ENCODE measurements around the gene BCAS1. TPM values are rescaled to one million over a fixed set of nuclear protein-coding genes. Genes with fewer than 3 reads are reported as not detected.

Gene BCAS1
- total RNA-seq, 1 experiment from 2014 or later: 0.11 TPM

DNA sequence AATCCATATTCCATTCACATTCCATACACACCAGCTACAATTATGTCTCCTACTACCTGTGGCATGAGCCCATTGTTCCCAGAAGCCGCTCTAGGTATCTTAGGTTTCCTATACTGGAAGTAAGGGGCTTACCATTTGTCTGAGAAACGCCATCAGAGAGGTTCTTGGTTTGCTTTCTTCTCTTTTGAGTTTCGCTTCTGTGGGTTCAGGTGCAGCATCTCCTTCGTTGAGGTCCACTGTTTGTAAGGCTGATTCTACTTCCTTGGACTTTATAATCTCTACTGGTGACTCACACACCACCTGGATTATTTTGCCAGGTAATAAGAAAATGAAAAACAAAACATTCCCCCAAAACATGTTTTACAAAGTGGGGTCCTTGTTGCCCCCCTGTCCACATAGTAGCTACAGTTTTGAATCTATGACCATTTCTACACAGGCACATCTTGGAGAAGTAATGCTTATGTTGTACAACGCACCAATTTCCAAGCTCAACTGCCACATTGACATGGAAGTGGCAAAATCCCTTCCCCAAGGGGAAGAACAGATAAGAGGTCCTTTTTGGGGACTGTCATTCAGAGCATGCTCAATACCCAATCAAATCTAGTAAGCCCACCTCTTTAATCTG is 103.5 kb downstream of the BCAS1 start:
- no peaks in the 10 kb centered on the region for H3K79me2 ChIP-seq (ENCODE audit: low read length)
- H4K20me1 ChIP-seq (ENCODE audit: insufficient read depth, low read depth, low read length): no peaks in the 10 kb centered on the region
- no peak overlapping the region for H3K27ac ChIP-seq (ENCODE audit: low read length)
- H3K9ac ChIP-seq (ENCODE audit: low read length): no peak overlapping the region
- H3K36me3 ChIP-seq (ENCODE audit: insufficient read depth, low read length): no peaks in the 10 kb centered on the region
- no peaks in the 10 kb centered on the region for H3K4me1 ChIP-seq (ENCODE audit: low read length)
- no peaks in the 10 kb centered on the region for H3K27me3 ChIP-seq (ENCODE audit: low read length)
- H3K4me3 ChIP-seq (ENCODE audit: low read length): no peak overlapping the region
- no peak for DNase-seq
- no peak overlapping the region for H3K4me2 ChIP-seq (ENCODE audit: low read depth, low read length, poor library complexity, severe bottlenecking)
- 0 out of 2 replicates have a peak, but pooled peaks cover 8% of the 10 kb centered on the region for H3K9me3 ChIP-seq (ENCODE audit: low read length)
- no peaks in the 10 kb centered on the region for H3K9me2 ChIP-seq (replicated peaks; ENCODE audit: insufficient read depth, low read length)
- no peak overlapping the region for H2AFZ ChIP-seq (ENCODE audit: low read length)

DNA sequence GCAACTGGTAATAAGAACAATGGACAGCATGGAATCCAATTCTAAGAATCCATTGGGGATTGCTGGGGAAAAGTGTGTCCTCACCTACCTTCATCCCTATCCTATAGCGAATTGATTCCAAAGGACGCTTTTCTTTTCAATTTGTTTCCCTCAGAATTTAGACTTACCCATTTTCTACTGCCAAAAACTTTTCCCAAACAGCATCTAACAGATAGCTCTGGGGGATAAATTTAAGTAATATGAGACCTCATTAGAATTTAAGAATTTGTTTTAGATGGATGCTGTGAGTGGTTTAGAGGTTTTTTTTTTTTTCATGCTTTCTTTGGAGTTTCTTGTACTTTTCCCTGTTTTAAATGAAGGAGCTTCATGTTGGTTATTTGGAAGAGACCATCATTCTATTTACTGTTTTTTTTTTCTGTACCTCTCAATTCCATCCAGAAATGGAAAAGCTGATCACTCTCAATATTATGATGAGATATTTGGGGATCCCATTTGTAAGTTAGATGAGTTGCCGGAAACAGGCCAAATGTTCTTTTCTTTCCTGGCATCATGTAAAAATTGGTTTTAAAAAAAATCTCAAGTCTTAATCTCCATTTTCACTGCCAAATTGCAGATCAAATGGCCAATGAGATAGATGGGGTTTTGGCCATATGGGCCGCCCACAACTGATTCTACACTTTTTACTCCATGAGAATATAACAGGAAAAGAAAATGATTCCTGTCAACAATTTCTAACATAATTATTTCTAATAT is 105.7 kb downstream of the BCAS1 start:
- no peak for DNase-seq
- Histone ChIP-seq H3K4me2 (ENCODE audit: low read depth, low read length, poor library complexity, severe bottlenecking) (no peak overlapping the region), H3K27ac (ENCODE audit: low read length) (no peak overlapping the region), H3K79me2 (ENCODE audit: low read length) (no peaks in the 10 kb centered on the region), H3K9me3 (ENCODE audit: low read length) (0 out of 2 replicates have a peak, but pooled peaks cover 8% of the 10 kb centered on the region), H3K36me3 (ENCODE audit: insufficient read depth, low read length) (no peaks in the 10 kb centered on the region), H2AFZ (ENCODE audit: low read length) (no peak overlapping the region; the same call in 1 of the 2 replicates), H3K4me3 (ENCODE audit: low read length) (no peak overlapping the region), H4K20me1 (ENCODE audit: insufficient read depth, low read depth, low read length) (no peaks in the 10 kb centered on the region), H3K27me3 (ENCODE audit: low read length) (no peaks in the 10 kb centered on the region), H3K9ac (ENCODE audit: low read length) (no peak overlapping the region), H3K9me2 (replicated peaks; ENCODE audit: insufficient read depth, low read length) (no peaks in the 10 kb centered on the region), H3K4me1 (ENCODE audit: low read length) (no peaks in the 10 kb centered on the region)

DNA sequence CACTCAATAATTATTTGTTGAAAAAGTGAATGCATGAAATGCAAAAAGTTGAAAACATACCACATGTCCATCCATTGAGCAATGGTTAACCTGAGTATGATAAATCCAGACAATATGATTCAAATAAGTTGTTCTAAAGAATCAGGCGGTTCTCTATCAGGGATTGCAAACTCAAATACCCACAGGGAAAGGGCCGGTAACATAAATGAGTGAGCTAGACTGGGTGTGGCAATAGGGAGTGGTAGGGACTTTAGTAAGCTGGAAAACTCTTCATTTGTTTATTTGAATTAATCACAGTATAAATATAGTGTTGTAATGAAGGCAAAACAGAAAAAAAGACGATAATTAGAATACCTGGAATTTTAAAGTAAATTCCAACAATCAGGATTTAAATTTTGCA is 106.3 kb downstream of the BCAS1 start:
- Histone ChIP-seq H3K36me3 (ENCODE audit: insufficient read depth, low read length) (no peaks in the 10 kb centered on the region), H4K20me1 (ENCODE audit: insufficient read depth, low read depth, low read length) (no peaks in the 10 kb centered on the region), H3K27ac (ENCODE audit: low read length) (no peak overlapping the region), H3K27me3 (ENCODE audit: low read length) (no peaks in the 10 kb centered on the region), H3K4me1 (ENCODE audit: low read length) (no peaks in the 10 kb centered on the region), H3K4me3 (ENCODE audit: low read length) (no peak overlapping the region), H3K4me2 (ENCODE audit: low read depth, low read length, poor library complexity, severe bottlenecking) (no peak overlapping the region), H3K9ac (ENCODE audit: low read length) (no peak overlapping the region), H2AFZ (ENCODE audit: low read length) (no peak overlapping the region), H3K9me3 (ENCODE audit: low read length) (0 out of 2 replicates have a peak, but pooled peaks cover 7% of the 10 kb centered on the region), H3K9me2 (replicated peaks; ENCODE audit: insufficient read depth, low read length) (no peaks in the 10 kb centered on the region), H3K79me2 (ENCODE audit: low read length) (no peaks in the 10 kb centered on the region)
- DNase-seq: no peak

DNA sequence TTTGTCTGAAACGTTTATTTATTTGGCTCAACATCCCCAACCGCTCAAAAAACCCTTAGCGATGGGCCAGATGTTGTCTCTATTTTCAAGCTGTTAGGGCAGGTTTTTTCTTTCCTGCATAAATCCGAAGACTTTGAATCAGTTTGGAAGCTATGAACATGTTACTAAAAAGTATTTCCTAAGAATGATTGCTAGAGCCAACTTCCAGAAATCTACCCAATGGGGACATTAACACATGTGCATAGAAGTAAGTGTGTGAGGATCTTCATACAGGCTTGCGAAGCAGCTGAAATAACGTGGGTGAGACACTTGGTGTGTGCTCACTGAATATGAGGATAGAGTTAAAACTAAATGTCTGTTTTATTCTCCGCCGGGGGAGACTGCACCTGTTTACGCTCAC is 106.8 kb downstream of the BCAS1 start:
- H3K79me2 ChIP-seq (ENCODE audit: low read length): no peaks in the 10 kb centered on the region
- no peak overlapping the region for H3K9ac ChIP-seq (ENCODE audit: low read length)
- no peaks in the 10 kb centered on the region for H3K27me3 ChIP-seq (ENCODE audit: low read length)
- no peaks in the 10 kb centered on the region for H3K9me2 ChIP-seq (replicated peaks; ENCODE audit: insufficient read depth, low read length)
- no peaks in the 10 kb centered on the region for H3K36me3 ChIP-seq (ENCODE audit: insufficient read depth, low read length)
- no peak overlapping the region for H2AFZ ChIP-seq (ENCODE audit: low read length)
- H3K4me2 ChIP-seq (ENCODE audit: low read depth, low read length, poor library complexity, severe bottlenecking): no peak overlapping the region
- no peaks in the 10 kb centered on the region for H4K20me1 ChIP-seq (ENCODE audit: insufficient read depth, low read depth, low read length)
- H3K9me3 ChIP-seq (ENCODE audit: low read length): 0 out of 2 replicates have a peak, but pooled peaks cover 3% of the 10 kb centered on the region
- no peak overlapping the region for H3K4me3 ChIP-seq (ENCODE audit: low read length)
- H3K27ac ChIP-seq (ENCODE audit: low read length): no peak overlapping the region
- H3K4me1 ChIP-seq (ENCODE audit: low read length): no peaks in the 10 kb centered on the region
- no peak for DNase-seq

DNA sequence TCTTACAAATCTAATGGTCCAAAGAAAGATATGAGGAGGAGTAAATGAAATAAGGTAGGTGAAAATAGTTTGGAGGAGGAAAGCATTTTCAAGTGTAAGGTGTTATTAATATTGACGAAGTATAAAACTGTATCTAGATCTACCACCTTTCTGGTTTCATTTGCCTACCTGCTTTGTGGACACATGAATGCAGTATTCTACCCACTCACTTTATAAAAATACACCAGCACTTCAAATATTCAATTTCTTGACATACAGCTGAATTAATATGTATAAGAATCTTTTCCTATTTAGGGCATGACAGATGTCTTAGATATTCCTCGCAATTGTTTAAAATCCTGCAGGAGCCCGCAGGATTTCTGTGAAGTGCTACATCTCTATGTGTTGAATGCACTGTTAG is 108.0 kb downstream of the BCAS1 start:
- no peaks in the 10 kb centered on the region for H4K20me1 ChIP-seq (ENCODE audit: insufficient read depth, low read depth, low read length)
- H3K27ac ChIP-seq (ENCODE audit: low read length): no peak overlapping the region
- H2AFZ ChIP-seq (ENCODE audit: low read length): no peak overlapping the region
- H3K36me3 ChIP-seq (ENCODE audit: insufficient read depth, low read length): no peaks in the 10 kb centered on the region
- no peak overlapping the region for H3K9ac ChIP-seq (ENCODE audit: low read length)
- H3K79me2 ChIP-seq (ENCODE audit: low read length): no peaks in the 10 kb centered on the region
- H3K27me3 ChIP-seq (ENCODE audit: low read length): no peaks in the 10 kb centered on the region
- H3K9me3 ChIP-seq (ENCODE audit: low read length): 0 out of 2 replicates have a peak, but pooled peaks cover 3% of the 10 kb centered on the region
- H3K4me1 ChIP-seq (ENCODE audit: low read length): no peaks in the 10 kb centered on the region
- H3K4me3 ChIP-seq (ENCODE audit: low read length): no peak overlapping the region
- no peaks in the 10 kb centered on the region for H3K9me2 ChIP-seq (replicated peaks; ENCODE audit: insufficient read depth, low read length)
- no peak for DNase-seq
- H3K4me2 ChIP-seq (ENCODE audit: low read depth, low read length, poor library complexity, severe bottlenecking): no peak overlapping the region

DNA sequence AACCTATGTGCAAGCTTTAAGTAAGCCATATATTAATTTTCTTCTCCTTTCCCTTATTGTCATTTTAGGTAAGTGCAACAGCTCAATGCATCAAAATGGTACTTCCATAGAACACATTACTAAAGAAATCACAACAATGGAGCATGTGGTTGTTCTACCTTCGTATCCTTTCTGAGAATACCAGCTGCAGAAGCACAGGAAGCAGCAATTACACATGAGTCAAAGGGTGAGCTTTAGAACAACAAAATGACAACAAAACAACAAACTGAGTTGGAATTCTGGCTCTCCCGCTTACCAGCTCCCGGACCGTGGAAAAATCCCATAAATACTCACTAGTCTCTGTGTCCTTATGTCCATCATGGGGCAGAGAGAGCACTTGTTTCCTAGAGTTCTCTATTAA is 108.9 kb downstream of the BCAS1 start:
- no peak overlapping the region for H3K9ac ChIP-seq (ENCODE audit: low read length)
- no peaks in the 10 kb centered on the region for H4K20me1 ChIP-seq (ENCODE audit: insufficient read depth, low read depth, low read length)
- H3K27me3 ChIP-seq (ENCODE audit: low read length): no peaks in the 10 kb centered on the region
- H3K36me3 ChIP-seq (ENCODE audit: insufficient read depth, low read length): no peaks in the 10 kb centered on the region
- H3K4me1 ChIP-seq (ENCODE audit: low read length): no peaks in the 10 kb centered on the region
- H3K9me2 ChIP-seq (replicated peaks; ENCODE audit: insufficient read depth, low read length): no peaks in the 10 kb centered on the region
- no peaks in the 10 kb centered on the region for H3K79me2 ChIP-seq (ENCODE audit: low read length)
- no peak overlapping the region for H3K27ac ChIP-seq (ENCODE audit: low read length)
- DNase-seq: no peak
- no peak overlapping the region for H2AFZ ChIP-seq (ENCODE audit: low read length)
- no peak overlapping the region for H3K4me2 ChIP-seq (ENCODE audit: low read depth, low read length, poor library complexity, severe bottlenecking)
- H3K9me3 ChIP-seq (ENCODE audit: low read length): no peaks in the 10 kb centered on the region
- no peak overlapping the region for H3K4me3 ChIP-seq (ENCODE audit: low read length)

DNA sequence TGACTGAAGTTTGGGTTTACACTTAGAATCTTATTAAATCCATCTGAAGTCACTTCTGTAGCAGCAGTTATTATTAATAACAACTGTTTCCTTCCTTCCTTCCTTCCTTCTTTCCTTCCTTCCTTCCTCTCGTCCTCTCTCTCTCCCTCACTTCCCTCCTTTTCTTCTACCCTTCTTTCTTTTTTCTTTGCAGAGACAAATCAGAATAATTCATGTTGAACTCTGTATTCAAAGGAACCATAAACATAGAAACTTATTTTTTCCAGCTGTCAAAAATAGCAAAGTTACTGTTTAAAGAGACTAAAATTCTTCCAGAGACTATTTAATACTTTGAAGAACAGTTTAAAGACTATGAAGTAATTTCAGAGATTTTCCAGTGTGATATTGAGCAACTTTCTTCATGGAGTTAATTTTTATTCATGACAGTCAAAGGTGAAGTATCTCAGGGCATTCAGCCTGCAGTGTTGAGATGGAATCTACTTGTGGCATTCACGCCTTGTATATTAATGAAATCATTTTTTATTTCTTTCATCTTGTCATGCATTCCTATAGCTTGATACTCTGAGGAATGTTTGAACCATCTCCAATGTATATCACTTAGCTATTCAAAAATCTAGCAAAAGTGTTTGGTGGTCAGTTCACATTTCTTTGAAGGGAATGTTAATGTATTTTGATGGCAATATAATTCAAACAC is 109.7 kb downstream of the BCAS1 start:
- Histone ChIP-seq H3K9me2 (replicated peaks; ENCODE audit: insufficient read depth, low read length) (no peaks in the 10 kb centered on the region), H3K4me1 (ENCODE audit: low read length) (no peaks in the 10 kb centered on the region), H3K27ac (ENCODE audit: low read length) (no peak overlapping the region), H4K20me1 (ENCODE audit: insufficient read depth, low read depth, low read length) (no peaks in the 10 kb centered on the region), H3K9ac (ENCODE audit: low read length) (no peak overlapping the region), H3K4me3 (ENCODE audit: low read length) (no peak overlapping the region), H2AFZ (ENCODE audit: low read length) (no peak overlapping the region), H3K36me3 (ENCODE audit: insufficient read depth, low read length) (no peaks in the 10 kb centered on the region), H3K9me3 (ENCODE audit: low read length) (no peaks in the 10 kb centered on the region), H3K79me2 (ENCODE audit: low read length) (no peaks in the 10 kb centered on the region), H3K4me2 (ENCODE audit: low read depth, low read length, poor library complexity, severe bottlenecking) (no peak overlapping the region), H3K27me3 (ENCODE audit: low read length) (no peaks in the 10 kb centered on the region)
- no peak for DNase-seq

DNA sequence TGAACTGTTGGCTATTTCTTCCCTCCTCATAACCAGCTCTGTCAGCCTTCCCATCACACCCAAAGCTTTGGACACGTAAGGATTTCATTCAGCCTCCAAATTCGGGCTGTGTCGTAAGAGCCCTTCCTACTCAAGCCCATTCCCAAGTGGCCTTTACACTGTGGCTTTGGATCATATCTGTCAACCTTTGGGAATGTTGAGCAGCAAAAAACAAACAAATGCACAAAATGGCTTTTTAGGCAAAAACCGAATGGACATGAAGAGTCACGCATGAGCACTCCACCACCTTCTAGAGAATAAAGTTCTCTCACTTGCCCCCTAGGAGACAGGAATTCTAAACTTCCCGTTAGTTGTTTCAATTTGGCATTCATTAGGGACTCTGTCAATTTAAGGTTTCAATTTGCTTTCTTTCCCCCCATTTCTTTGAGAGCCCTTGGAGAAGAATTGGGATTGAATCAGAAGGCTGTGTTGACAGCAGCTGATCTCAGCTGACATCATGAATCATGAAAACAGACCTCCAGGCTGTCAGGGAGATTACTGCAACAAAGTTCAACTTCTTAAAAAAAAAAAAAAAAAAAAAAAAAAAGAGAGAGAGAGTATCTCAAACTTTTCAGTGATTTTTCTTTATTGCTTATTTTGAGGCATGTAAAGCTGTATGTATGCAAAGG is 110.3 kb downstream of the BCAS1 start:
- DNase-seq: no peak
- Histone ChIP-seq H3K4me3 (ENCODE audit: low read length) (no peak overlapping the region), H3K9ac (ENCODE audit: low read length) (no peak overlapping the region), H3K36me3 (ENCODE audit: insufficient read depth, low read length) (no peaks in the 10 kb centered on the region), H3K27ac (ENCODE audit: low read length) (no peak overlapping the region), H4K20me1 (ENCODE audit: insufficient read depth, low read depth, low read length) (no peaks in the 10 kb centered on the region), H3K9me2 (replicated peaks; ENCODE audit: insufficient read depth, low read length) (no peaks in the 10 kb centered on the region), H3K79me2 (ENCODE audit: low read length) (no peaks in the 10 kb centered on the region), H3K9me3 (ENCODE audit: low read length) (no peaks in the 10 kb centered on the region), H2AFZ (ENCODE audit: low read length) (no peak overlapping the region), H3K27me3 (ENCODE audit: low read length) (no peaks in the 10 kb centered on the region), H3K4me2 (ENCODE audit: low read depth, low read length, poor library complexity, severe bottlenecking) (no peak overlapping the region), H3K4me1 (ENCODE audit: low read length) (no peaks in the 10 kb centered on the region)

Data from Karpas-422 (cell line).